ENCODE measurements around the gene MYCN.

DNA sequence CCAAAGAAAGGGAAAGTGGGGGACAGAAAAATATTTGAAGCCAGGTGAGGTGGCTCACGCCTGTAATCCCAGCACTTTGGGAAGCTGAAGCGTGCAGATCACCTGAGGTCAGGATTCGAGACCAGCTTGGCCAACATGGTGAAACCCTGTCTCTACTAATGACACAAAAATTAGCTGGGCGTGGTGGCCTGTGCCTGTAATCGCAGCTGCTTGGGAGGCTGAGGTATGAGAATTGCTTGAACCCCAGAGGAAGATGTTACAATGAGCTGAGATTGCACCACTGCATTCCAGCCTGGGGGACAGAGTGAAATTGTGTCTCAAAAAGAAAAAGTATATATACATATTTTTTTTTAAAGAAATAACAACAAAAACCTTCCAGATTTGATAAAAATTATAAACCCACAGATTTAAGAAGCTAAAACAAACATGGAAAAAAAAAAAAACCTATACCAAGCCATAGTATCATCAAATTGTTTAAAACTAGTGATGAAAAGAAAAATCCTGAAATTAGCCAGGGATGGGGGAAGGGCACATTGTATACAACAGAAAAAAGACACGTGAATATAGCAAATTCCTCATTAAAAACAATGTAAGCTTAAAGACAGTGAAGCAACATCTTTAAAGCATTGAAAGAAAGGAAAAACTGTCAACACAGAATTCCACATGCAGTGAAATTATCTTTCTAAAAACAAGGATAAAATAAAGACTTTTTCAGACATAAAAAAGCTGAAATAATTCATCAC, 40.4 kb upstream of the MYCN start:
- TF ChIP-seq, protein P1, sequence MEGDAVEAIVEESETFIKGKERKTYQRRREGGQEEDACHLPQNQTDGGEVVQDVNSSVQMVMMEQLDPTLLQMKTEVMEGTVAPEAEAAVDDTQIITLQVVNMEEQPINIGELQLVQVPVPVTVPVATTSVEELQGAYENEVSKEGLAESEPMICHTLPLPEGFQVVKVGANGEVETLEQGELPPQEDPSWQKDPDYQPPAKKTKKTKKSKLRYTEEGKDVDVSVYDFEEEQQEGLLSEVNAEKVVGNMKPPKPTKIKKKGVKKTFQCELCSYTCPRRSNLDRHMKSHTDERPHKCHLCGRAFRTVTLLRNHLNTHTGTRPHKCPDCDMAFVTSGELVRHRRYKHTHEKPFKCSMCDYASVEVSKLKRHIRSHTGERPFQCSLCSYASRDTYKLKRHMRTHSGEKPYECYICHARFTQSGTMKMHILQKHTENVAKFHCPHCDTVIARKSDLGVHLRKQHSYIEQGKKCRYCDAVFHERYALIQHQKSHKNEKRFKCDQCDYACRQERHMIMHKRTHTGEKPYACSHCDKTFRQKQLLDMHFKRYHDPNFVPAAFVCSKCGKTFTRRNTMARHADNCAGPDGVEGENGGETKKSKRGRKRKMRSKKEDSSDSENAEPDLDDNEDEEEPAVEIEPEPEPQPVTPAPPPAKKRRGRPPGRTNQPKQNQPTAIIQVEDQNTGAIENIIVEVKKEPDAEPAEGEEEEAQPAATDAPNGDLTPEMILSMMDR (IDR thresholded peaks at IDR 0.05; ENCODE audit: low read length): no peak
- no peak for TF ChIP-seq EZH2 (optimal IDR thresholded peaks at IDR 0.05; ENCODE audit: low read depth, low read length)
